AG09319 (cell line): ENCODE results near the gene CALML3.

ENCODE experiments used
- DNase-seq: peaks from one replicate; pipeline ENCODE4 v3.0.0-alpha.2; 2010; ENCODE audit warnings: low read depth; ENCODE audit errors: extremely low read depth
- TF ChIP-seq, protein P1 (sequence below): IDR thresholded peaks from 2 replicates; pipeline ENCODE4 v1.5.1; 2011; ENCODE audit warnings: low read depth, mild to moderate bottlenecking, inconsistent platforms, low read length, moderate library complexity

CALML3 gene

DNA sequence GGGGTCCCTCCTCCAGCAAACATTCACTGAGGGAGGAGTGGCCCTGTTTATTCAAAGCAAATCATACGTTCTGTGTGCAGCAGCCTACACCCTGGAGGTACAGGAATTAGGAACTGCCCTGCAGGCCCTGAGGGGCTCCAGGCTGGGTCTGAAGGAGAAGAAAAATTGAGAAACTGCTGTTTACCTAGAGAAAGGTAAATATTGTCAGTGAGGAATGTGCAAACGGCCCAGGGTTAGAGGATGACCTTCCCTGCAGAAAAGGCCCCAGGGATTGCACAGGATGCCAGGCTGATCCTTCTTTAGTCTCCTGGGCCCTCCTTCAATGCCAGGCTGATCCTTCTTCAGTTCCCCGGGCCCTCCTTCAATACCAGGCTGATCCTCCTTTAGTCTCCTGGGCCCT lies 31.1 kb upstream of the CALML3 start:
- TF ChIP-seq, protein P1, sequence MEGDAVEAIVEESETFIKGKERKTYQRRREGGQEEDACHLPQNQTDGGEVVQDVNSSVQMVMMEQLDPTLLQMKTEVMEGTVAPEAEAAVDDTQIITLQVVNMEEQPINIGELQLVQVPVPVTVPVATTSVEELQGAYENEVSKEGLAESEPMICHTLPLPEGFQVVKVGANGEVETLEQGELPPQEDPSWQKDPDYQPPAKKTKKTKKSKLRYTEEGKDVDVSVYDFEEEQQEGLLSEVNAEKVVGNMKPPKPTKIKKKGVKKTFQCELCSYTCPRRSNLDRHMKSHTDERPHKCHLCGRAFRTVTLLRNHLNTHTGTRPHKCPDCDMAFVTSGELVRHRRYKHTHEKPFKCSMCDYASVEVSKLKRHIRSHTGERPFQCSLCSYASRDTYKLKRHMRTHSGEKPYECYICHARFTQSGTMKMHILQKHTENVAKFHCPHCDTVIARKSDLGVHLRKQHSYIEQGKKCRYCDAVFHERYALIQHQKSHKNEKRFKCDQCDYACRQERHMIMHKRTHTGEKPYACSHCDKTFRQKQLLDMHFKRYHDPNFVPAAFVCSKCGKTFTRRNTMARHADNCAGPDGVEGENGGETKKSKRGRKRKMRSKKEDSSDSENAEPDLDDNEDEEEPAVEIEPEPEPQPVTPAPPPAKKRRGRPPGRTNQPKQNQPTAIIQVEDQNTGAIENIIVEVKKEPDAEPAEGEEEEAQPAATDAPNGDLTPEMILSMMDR, result no peak
- DNase-seq, result no peak

DNA sequence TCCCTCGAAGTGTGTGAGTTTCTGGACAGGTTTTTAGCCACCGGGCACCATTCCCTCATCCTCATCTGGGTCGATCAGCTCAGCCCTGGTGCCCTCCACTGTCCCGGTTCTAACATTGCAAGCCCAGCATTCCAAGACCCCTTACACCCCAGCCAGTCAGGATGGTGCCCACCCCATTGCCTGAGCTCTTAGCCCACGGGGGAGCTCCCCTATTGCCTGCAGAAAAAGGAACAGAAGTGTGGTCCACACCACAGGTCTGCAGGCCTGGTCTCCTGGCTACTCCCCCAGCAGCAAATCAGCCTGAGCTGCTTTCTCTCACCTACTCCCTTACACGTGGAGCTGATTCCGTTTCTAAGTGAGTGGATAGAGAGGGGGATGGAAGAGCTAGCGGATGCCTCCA lies 30.1 kb upstream of the CALML3 start:
- DNase-seq, result no peak
- TF ChIP-seq, protein P1, result no peak

DNA sequence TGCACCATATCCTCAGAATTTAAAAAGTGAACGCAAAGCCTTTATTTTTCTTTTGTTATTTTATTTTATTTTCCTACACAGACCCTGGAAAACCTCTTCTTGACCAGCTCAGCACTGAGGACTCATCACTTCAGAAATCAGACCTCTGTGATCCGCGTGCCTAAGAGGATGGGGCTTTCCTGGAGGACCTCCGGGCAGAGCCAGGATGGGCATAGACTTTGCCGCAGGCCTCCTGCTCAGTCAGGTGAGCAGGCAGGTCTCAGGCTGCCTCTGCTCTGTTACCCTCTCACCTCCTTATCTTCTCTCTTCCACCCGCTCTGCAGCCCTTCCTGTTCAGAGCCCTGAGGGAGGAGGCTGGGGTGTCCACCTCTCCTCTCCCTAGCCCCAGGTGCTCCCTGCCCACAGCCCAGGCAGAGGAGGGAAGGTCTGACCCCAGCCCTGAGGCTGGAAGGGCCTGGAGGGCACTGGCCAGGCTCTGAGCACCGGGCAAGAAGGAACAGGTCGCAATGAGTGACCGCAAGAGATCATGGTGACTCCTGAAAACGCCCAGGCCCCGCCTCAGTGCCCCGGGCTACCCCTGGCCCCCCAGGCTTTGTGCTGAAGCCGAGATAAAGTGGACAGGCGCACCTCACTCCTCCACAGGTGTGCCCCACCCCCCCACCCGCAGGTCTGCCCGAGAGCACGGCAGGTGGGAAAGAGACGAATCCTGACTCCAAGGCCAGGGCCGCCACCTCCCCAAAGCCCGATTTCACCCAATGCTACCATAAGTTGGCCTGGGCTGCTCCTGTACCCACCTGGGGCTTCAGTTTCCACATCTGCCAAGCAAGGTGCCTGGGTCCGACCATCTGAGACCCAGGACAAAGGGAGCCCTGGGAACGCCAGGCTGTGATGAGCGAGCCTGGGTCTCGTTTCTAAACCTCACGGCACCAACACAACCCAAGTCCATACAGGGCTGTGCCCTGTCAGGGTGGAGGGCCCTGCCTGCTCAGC lies 28.2 kb upstream of the CALML3 start:
- TF ChIP-seq, protein P1, result no peak
- no peak for DNase-seq

DNA sequence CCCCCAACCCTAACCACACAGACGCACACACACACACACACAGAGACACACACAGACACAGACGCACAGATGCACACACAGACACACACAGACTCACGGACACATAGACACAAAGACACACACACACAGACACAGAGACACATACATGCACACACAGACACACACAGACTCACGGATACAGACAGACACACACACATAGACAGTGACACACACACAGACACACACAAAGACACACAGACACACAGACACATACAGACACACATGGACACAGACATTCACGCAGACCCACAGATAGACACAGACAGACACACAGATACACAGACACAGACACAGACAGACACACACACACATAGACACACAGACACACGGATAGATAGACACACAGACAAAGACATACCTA lies 27.5 kb upstream of the CALML3 start:
- TF ChIP-seq, protein P1, result no peak

DNA sequence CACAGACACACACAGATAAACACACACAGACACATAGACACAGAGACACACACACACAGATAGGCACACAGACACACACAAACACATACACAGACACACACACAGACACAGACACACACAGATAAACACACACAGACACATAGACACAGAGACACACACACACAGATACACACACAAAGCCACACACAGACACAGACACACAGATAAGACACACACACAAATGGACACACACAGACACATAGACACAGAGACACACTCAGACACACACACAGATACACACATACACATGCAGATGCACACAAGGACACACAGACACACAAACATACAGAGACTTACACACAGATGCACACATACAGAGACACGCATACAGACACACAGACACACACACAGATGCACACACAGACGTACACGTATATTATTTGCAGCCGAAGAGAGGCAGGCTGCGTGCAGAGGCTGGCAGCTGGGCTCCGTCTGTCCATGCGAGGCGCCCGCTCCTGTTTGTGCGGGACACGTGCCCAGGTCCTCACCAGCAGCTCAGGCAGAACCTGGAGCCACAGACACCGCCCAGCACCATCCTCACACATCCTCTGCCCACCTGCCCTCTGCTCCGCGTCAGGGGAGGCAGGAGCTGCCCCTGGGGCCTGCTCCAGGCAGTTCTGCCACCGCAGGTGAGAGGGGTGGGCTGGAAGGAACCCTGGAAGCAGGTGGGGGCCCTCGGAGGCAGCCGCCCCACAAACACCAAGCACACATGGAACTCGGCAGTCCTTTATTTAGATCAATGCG lies 26.6 kb upstream of the CALML3 start:
- TF ChIP-seq, protein P1, result no peak
- DNase-seq, result no peak

More for the DNA sequence above, 27.5 kb upstream of the CALML3 start:
- no peak for DNase-seq

DNA sequence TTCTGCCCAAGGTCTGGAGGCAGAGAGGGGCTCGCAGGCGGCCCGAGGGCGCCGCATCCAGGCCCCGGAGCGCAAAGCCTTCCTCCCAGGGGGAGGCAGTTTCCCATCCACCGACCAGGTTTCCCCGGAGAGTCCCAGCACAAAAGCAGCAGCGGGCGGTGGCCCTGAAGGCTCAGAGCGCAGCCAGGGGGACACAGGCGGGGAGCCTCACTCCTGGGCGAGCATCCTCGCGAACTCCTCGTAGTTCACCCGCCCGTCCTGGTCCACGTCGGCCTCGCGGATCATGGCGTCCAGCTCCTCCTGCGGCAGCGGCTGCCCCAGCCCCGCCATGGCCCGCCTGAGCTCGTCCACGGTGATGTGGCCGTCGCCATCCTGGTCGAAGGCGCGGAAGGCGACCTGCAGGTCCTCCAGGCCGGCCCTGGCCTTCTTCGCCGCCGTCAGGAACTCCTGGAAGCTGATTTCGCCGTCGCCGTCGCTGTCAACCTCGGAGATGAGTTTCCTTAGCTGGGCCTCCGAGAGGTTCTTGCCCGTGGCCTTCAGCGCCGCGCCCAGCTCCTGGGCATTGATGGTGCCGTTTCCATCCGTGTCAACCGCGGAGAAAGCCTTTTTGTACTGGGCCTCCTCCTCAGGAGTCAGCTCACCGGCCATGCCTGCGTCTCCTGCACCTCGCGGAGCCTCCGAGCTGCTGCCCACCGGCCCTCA lies 25.8 kb upstream of the CALML3 start:
- no peak for DNase-seq
- TF ChIP-seq, protein P1, result no peak
